Measurements from ENCODE around the gene COA1. TPM values are rescaled to one million over a fixed set of nuclear protein-coding genes. Genes with fewer than 3 reads are reported as not detected.
"Not testable (repeated sequence)": the region's sequence is repeated elsewhere in the genome, so short reads cannot be mapped to it uniquely, and the experiment has no call there.

COA1 gene
- total RNA-seq, 1 donor from 2014 or later: 64.8 TPM

DNA sequence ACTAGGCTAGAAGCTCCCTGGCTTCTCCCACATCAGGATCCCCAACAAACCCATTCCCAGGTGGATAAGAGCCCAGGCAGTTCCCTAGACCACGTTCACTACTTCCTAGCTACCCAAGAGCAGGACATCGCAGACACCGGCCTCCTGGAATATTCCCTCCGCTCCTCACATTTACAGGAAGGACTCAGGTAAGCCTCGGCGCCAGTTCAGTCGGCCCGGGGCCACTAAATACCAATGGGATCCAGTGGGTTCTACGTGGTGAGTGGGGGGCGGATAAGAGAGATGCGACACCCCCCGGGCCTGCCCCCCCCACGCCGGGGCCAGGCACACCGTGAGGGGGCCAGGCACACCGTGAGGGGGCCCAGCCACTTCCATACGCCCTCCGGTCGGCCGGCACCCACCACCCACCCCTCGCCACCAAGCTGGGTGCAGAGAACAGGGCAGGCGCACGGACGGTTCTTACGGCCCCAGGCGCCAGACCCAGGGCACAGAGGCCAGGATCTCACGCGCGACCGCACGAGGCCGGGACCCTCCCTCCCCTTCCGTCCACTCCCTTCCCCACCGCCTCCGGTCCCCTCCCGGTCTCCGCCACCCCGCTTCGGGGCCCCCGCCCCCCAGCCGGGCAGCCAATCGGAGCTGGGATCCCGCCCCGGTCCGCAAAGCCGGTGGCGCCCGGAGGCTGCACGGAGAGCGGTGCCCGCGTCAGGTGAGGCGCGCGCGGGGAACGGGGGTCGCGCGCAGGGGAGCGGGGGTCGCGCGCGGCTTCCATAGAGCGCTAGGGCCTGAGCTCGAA lies 28.9 kb upstream of the COA1 start, which contains the start of gene BLVRA:
BLVRA (plus strand) TSS at position 652 of the 793 bp plus-strand sequence. CDS start 12,479 bp downstream, outside the sequence.
- DNase-seq (ENCODE audit: low spot score): peak; percentile 68

DNA sequence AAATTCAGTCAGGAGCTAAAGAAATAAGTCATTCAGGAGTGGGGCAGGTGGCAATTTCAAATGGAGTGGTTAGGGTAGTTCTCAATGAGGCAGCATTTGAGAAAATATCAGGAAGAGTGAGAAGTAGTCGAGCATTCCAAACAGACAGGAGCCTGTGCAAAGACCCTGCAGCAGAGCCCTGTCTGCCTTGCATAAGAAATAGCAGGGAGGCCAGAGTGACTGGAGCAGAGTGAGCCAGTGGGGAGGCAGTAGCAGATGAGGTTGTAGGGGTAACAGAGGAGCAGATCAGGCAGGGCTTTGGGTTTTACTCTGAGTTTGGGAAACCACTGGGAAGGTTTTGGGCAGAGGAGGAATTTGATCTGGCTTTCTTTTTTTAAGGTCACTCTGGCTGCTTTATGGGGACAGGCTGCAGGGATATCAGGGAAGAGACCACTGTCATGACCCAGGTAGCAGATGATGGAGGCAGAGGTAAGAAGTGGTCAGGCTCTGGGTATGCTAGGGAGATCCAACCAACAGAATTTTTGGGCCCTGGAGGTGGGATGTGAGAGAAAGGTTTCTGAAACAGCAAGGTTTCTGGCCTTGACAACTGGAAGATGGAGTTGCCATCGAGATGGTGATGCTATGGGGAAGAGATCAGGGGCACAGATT lies 27.9 kb upstream of the COA1 start:
- DNase-seq (ENCODE audit: low spot score): no peak

DNA sequence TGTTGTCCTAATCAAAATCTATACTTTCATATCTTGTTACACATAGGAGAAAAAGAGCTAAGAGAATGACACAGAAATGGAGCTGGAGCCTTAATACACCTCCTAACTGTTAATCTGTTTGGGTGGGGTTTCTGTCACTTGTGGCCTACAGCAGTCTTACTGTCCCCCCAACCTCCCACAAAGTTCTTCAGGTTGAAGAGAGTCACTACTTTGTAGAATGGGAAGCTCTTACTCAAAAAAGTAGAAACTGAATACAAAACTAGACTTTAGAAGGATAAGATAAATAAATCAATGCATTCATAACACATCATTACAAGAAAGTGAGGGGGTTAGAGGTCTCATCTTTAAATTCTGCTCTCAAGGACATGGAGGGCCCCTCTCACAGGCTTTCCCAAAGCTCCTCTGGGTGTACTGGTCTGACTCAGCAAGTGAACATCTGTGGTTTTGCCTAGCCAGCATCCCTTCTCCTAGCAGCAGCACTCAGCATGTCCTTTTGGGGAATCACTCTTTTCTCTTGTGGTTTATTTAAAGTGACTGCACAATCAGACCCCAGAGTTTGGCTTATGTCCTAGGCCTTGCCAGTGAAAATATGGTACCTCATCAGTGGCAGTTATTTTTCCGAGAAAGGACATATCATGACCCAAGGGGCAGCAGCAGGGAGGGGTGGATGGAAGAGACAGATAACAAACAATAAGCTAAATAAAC lies 27.2 kb upstream of the COA1 start:
- peak; percentile 81 for DNase-seq (ENCODE audit: low spot score)

DNA sequence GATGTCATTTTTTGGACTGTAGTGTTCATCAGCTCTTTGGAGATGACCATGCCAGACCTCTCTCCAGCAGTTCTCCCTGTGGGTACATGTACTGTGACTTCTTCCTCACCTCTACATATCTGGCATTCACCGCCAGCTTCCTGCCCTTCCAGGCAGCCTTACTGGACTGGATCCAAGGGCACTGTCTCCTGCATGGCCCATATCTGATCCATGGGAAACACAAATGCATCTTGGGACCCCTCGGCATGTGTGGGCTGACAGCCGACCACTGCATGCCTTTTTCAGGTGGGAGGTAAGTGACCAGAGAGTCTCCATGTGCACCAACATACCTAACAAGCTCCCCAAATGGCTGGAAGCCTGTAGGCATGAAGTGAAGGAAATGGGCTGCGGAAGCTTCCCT lies 25.3 kb upstream of the COA1 start:
- DNase-seq (ENCODE audit: low spot score): no peak

DNA sequence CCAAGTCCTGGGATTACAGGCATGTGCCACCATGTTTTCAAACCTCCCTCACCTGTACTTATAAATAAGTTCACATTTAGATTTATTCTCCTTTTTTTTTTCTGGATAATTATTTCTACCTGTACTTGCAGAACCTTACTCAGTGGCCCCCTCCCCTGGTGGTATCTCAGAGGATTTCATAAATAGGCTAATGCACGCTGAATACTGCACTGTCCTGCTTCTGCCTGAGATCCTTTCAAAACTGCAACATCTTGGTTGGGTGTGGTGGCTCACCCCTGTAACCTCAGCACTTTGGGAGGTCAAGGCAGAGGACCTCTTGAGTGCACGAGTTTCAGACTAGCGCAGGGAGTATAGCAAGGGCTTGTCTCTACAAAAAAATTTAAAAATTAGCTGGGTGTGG lies 24.5 kb upstream of the COA1 start:
- DNase-seq (ENCODE audit: low spot score): no peak

DNA sequence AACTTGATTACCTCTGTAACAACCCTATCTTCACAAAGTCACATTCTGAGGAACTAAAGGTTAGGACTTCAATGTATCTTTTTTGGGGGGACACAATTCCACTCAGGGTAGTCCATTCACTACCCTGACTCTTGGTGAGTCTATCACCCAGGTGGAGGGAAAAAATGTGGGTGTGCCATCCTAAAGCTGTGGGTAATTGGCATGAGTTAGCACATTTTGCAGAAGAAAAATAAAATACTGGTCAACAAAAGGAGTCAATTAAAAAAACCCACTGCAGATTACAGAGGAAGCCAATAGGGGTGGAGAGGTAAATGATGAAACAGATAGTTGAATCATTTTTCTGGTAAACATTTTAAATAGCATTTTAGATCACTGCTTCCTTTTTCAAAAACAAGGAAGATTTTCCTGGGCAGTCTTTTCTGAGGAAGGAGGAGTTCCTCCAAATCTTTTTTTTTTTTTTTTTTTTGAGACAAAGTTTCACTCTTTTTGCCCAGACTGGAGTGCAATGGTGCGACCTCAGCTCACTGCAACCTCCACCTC lies 24.0 kb upstream of the COA1 start:
- no peak for DNase-seq (ENCODE audit: low spot score)

DNA sequence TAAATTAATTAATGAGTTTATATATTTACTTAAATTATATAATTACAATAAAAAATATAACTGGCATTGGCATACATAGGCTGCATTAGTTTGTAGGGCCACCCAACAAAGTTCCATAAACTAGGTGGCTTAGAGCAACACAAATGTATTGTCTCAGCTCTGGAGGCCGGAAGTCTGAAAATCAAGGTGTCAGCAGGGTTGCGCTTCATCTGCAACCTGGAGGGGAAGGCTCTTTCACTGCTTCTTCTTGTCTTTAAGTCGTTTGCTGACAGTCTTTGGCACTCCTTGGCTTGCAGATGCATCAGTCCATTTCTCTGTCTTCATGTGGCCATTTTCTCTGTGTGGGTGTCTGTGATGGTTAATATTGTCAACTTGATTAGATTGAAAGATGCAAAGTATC lies 23.1 kb upstream of the COA1 start:
- DNase-seq (ENCODE audit: low spot score): no peak

DNA sequence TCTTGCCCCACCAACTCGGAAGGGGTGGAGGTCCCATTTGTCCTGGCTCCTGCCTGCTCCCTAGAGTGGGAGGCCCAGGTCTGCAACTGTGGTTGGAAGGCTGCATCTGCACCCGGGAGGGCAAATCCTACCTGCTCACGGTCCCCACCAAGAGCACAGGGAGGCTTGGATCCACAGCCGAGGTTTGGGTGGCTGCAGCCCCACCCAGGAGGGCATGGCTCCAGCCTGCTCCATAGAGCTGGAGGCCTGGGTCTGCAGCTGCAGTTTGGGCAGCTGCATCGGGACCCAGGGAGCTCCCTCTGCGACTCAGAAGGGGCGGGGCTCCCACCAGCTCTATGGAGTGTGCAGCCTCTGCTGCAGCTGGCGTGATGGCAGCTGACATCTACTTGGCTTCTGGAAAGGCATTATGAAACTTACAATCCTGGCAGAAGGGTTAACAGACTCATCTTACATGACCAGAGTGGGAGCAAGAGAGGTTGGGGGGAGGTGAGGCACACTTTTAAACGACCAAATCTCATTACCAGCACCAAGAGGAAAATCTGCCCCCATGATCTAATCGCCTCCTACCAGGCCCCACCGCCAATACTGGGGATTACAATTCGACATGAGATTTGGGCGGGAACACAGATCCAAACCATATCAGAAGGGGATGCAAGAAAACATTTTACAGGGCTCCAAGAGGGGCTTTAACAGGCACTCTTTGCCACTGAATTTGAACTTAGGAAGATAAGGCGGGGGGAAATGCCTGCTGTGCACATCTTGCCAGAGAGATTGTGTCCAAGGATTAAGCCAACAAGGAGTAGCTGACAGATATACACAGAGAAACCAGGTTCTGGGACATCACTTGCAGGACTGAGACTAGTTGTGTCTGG lies 20.9 kb upstream of the COA1 start:
- DNase-seq (ENCODE audit: low spot score): peak; percentile 41

DNA sequence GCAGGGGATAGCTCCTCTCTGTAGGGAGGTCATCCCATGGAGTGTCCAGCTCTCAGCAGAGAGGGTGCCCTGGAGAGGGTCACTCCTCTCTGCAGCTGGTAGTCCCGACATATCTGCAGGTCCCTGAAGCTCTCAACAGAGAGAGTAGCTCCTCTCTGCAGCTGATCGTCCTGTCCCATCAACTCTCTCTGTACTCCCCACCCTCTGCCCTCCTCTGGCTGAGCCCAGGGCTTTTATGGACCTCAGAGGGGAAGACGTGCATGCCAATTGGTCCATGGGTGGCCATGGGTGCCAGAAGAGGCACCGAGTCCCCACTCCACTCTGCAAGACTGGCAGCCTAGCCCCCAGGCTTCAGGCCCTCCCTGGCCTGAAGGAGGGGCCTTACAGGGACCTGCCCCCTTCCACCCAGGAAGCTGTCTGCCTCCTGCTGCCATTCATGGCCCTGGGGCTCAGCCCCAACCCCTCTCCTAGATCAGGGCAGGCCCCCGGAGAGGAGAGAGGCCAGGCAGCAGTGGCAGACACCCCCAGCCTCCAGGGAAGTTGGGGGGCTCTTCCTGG lies 20.1 kb upstream of the COA1 start:
- no peak for DNase-seq (ENCODE audit: low spot score)

DNA sequence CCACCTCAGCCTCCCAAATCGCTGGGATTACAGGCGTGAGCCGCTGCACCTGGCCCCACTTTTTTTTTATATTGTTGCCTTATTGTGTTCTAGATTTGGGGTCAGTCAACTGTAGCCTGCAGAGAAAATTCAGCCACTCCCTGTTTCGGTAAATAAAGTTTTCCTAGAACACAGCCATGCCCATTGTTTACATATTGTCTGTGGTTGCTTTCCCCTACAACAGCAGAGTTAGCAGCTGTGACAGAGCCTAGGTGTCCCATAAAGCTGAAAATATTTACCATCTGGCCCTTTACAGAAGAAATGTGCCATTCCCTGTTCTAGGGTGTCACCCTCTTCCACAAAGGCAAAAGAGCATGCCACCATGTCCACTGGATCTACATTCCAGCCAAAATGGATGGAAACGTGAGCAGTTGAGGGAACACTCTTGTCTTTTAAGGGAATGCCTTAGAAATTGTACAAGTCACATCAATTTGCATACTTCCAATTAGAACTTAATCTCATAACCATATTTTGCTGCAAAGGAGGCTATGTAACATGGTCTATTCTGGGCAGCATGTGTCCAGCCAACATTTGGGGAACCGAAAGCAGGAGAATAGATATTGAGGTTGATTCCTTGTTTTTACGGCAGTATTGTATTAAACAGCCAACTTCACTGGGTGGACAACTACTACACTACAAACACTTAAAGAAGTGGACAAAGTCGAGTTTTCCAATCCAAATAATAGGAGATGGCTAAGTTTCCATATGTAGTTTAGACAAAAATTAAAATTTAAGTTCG lies 18.2 kb upstream of the COA1 start:
- DNase-seq (ENCODE audit: low spot score): no peak

DNA sequence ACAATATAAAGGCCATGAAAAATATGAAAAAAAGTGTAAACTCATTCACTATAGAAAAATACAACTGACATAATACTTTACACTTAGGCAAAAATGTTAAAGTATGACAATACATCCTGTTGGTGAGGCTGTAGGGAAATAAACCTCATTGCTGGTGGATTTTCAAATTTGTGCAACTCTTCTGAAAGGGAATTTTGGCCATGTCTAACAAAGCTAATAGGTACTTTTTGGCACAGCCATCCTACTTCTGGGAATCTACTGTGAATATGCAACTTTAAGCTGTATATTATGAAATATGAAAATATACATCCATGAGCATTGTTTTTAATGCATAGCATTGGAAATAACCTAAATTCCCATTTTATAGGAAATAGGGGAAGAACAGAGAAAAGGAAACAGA lies 13.4 kb upstream of the COA1 start:
- DNase-seq (ENCODE audit: low spot score): no peak

DNA sequence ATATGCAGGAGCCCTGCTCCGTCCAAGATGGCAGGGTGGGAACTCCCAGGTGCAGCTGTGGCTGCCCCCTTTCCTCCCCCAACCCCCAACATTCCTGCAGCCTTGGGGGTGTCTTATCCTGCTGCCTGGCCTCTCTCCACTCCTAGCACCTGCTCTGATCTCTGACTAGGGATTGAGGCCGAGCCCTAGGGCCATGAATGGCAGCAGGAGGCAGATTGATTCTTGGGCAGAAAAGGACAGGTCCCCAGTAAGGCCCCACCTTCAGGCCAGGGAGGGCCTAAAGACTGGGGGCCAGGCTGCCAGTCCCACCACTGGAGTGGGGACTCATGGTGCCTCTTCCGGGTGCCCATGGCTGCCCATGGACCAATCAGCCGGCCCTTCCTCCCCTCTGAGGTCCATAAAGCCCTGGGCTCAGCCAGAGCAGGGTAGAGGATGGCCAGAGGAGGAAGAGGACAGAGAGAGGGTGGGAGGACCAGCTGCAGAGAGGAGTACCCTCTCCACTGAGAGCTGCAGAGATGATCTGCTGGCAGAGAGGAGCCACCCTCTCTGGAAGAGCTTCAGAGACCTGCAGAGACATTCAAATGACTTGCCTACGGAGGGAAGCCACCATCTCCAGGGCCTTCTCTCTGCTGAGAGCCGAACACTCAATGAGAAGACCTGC lies 8.3 kb upstream of the COA1 start:
- no peak for DNase-seq (ENCODE audit: low spot score)

DNA sequence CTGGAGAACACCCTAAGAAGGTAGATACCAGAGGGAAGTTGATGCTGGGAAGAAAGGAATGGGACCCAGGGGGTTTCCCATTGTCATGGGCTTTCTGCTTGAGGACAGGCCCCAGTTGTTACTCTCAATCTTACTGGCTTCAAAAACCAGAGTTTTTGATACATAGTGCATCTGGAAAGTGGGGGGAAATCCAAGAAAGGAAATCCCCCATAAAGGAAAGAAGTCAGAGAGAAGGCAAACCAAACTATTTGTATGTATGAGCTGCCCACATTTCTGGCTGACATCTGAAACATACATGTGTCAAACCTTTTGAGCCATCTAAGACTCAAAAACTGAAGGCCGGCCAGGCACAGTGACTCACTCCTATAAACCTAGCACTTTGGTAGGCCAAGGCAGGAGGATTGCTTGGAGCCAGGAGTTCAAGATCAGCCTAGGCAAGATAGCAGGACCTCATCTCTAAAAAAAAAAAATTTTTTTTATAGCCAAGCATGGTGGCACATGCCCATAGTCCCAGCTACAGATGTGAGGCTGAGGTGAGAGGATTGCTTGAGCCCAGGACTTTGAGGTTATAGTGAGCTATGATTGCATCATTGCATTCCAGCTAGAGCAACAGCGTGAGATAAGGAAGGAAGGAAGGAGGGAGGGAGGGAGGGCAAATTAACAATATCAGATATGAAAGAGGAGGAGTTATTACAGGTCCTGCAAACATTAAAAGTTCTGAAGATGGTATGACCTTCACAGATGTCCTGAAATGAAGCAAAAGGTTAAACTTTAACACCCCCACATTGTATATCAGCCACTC lies 6.7 kb upstream of the COA1 start:
- no peak for DNase-seq (ENCODE audit: low spot score)

DNA sequence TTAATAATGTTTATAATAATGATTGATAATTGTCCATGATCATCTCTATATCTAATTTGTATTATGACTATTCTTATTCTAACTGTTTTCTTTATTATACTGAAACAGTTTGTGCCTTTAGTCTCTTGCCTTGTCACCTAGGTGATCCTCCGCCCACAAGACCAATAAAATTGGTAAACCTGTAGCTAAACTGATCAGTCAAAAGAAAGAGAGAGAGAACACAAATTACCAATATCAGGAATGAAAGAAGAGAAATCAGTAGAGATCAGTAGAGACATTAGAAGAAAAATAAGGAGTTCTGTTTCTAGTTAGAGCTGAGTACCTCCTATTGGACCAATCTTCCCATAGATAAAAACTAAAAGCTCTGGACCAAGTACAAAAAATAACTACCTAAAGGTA lies 6.1 kb upstream of the COA1 start:
- no peak for DNase-seq (ENCODE audit: low spot score)

DNA sequence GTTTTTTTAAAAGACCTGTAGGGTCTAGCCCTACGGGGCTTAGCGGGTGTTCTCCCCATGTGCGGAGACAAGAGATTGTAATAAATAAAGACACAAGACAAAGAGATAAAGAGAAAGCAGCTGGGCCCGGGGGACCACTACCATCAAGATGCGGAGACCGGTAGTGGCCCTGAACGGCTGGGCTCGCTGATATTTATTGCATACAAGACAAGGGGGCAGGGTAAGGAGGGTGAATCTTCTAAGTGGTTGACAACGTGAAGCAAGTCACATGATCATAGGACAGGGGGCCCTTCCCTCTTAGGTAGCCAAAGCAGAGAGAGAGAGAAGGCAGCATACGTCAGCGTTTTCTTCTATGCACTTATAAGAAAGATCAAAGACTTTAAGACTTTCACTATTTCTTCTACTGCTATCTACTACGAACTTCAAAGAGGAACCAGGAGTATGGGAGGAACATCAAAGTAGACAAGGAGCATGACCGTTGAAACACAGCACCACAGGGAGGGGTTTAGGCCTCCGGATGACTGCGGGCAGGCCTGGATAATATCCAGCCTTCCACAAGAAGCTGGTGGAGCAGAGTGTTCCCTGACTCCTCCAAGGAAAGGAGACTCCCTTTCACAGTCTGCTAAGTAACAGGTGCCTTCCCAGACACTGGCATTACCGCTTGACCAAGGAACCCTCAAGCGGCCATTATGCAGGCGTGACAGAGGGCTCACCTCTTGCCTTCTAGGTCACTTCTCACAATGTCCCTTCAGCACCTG lies 5.4 kb upstream of the COA1 start:
- DNase-seq (ENCODE audit: low spot score): peak; percentile 55

DNA sequence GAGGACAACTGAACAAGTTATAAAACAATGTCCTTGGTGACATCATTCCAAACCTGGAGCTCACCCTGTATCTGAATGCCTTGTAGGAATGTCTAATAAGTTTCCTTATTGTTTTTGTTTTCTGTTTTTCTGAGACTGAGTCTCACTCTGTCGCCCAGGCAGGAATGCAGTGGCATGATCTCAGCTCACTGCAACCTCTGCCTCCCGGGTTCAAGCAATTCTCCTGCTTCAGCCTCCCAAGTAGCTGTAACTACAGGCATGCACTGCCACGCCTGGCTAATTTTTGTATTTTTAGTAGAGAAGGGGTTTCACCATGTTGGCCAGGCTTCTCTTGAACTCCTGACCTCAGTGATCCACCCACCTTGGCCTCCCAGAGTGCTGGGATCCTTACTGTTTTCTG lies 2.2 kb upstream of the COA1 start:
- DNase-seq (ENCODE audit: low spot score): not testable (repeated sequence)

DNA sequence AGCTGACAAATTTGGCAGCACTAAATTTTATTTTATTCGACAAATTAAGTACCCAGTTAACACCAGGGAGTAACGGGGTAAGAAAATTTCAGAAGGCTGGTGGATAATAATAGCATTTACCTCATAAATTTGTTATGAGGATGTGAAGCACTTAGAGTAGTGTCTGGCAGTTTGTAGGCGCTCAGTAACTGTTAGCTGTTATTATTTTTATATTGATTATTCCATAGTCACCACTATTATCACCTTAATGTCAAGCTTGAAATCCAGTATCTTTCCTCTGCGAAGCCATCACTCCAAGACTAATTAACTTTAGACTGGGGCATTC lies 563 bp upstream of the COA1 start:
- no peak for DNase-seq (ENCODE audit: low spot score)

DNA sequence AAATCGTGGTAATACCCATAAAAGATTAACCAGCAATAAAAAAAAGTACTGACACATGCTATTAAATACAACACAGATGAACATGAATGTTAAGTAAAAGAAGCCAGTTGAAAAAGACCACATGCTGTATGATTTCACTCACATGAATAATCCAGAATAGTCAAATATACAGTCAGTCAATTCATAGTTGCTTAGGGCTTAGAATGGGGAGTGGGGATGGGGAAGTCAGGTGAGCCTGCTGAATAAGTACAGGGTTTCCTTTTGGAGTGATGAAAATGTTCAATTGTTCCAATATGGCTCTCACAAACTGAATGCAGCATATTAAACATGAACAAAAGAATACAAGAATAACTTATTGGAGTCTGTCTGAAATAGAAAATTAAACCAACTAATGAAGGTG lies 1.8 kb downstream of the COA1 start:
- no peak for DNase-seq (ENCODE audit: low spot score)

Measured in umbilical cord (tissue), 2 donors.